Tongue (tissue), 2 donors: ENCODE results near the gene TMEM14A. TPM values are rescaled to one million over a fixed set of nuclear protein-coding genes. Genes with fewer than 3 reads are reported as not detected.
"Not testable (repeated sequence)": the region's sequence is repeated elsewhere in the genome, so short reads cannot be mapped to it uniquely, and the experiment has no call there.

Experiments used
- DNase-seq: peaks from one replicate; pipeline ENCODE4 v3.0.0-alpha.2; 2015
- total RNA-seq: library from RNA; depleted of rRNA; stranded (reverse); fragments of >200 nt; gene quantifications from one replicate; pipeline ENCODE4 v1.2.3, GENCODE V29; 2014

TMEM14A gene
- total RNA-seq, 1 donor from 2014 or later = 25.4 TPM

- DNase-seq = no peak
These were observed 9.4 kb upstream of the TMEM14A start for GRCh38 chr6:52661551-52661950.

GRCh38 chr6:52662031-52662430, 8.9 kb upstream of the TMEM14A start:
- DNase-seq = no peak

DNA sequence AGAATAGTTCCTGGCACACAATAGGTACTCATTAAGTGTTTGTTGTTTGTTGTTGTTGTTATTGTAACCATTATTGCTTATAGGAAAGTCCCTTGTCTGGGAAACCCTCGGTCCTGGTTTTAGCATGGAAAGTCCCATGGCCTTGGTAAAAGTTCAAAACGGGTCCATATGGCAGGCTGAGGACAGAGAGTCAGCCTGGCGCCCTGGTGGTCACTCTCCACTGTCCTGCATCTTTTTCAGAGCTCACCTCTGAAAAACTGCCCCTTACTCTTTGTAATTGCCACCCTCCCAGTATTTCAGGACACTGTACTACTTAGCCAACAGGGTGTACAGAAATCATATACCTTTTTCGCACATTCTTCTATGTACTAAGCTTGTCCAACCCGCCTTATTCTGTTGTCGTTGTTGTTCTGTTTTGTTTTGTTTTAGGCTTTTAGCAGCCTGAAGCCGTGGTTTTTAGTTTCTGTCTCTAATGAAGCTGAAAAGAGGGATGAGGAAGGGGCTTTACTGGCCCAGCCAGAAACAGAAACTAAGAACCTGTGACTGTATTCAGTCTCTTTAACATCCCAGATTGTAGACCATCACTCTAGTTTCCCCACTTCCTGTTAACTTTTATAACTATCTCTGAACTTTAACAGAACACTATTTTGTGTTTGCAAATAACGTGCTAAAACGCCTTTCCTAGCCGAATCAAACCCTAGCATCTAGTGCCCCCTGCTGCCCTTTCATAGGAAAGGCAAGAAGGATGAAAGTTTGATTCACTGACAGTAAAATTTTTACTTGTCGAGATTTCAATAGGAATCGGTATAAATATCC, 7.6 kb upstream of the TMEM14A start:
- DNase-seq = peak; percentile 94

- DNase-seq = no peak
These were observed 7.1 kb upstream of the TMEM14A start for GRCh38 chr6:52663936-52664185.

- peak; percentile 98 for DNase-seq
These were observed 6.5 kb upstream of the TMEM14A start for GRCh38 chr6:52664186-52664990.

- no peak for DNase-seq
These were observed 5.8 kb upstream of the TMEM14A start for GRCh38 chr6:52664991-52665686.

DNA sequence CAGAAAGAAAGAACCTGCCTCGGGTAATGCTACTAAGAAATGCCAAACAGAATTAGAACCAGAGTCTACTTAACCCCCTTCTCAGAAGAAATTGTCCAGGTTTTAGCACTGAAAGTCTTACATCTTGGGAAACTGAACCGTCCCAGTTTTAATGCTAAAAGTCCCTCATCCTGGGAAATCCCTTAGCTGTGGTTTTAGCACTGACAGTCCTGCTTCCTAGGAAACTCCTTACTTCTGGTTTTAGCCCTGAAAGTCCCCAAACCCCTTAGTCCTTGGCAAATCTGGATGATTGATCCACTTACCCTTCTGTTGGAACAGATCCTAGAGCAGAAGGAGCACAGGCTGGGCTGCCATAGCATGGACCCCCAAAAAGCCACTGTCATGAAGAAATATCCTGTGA, 4.8 kb upstream of the TMEM14A start:
- no peak for DNase-seq

DNA sequence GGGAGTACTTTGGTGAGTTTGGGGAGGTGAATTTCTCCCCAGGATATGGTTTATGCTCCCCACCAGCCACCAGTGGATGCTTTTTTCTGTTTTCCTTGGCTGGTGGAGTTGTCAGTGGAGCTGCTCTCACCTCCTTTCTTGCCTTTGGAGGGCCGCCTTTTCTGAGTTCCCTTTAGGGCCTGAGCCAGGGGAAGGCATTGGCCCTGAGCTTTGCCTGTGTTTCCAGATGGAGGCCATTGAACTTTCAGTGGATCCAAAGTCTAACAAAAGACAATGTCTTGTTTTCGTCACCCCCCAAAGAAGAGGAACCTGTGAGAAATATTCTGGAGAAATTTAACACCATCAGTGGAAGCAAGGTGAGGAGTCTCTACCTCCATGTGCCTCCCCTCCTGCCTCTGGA, 4.4 kb upstream of the TMEM14A start:
- no peak for DNase-seq

DNA sequence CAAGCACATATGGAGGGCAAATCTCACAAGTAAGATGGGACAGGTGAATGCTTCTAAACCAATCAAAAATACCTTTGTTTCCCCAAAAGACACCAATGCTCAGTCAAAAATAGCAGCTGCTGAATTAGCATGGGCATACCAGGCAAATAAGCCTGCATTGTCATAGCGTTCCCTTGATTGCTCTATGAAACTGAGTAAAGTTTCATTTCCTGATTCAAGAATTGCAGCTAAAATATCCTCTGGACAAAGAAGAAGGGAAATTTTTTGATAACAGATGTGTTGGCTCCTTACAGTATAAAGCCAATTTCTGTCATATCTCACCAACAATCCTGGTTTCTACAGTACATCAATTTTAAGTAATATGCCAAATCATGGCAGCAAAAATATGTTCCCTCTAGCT, 3.3 kb upstream of the TMEM14A start:
- no peak for DNase-seq

- no peak for DNase-seq
These were observed 763 bp downstream of the TMEM14A start for GRCh38 chr6:52671676-52672075.

GRCh38 chr6:52672412-52673025, 1.6 kb downstream of the TMEM14A start:
- DNase-seq = no peak

DNA sequence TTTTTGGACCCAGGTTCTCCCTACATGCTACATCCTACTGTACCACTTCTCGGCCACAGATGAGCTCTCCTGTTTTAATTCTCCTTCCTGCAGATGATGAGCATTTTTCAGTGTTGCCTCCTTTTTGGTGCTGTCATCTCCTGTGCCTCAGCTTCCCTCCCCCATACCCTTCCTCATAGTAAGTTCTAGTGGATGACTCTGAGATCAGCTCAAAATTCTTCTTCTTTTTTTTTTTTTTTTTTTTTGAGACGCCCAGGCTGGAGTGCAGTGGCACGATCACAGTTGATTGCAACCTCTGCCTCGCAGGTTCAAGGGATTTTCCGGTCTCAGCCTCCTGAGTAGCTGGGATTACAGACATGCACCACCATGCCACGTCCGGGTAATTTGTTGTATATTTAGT, 3.8 kb downstream of the TMEM14A start:
- no peak for DNase-seq

GRCh38 chr6:52675372-52675771, 4.5 kb downstream of the TMEM14A start:
- DNase-seq = no peak

- DNase-seq = not testable (repeated sequence)
These were observed 5.7 kb downstream of the TMEM14A start for GRCh38 chr6:52676631-52677030.

- no peak for DNase-seq
These were observed 10.5 kb downstream of the TMEM14A start for GRCh38 chr6:52681416-52681815.

DNA sequence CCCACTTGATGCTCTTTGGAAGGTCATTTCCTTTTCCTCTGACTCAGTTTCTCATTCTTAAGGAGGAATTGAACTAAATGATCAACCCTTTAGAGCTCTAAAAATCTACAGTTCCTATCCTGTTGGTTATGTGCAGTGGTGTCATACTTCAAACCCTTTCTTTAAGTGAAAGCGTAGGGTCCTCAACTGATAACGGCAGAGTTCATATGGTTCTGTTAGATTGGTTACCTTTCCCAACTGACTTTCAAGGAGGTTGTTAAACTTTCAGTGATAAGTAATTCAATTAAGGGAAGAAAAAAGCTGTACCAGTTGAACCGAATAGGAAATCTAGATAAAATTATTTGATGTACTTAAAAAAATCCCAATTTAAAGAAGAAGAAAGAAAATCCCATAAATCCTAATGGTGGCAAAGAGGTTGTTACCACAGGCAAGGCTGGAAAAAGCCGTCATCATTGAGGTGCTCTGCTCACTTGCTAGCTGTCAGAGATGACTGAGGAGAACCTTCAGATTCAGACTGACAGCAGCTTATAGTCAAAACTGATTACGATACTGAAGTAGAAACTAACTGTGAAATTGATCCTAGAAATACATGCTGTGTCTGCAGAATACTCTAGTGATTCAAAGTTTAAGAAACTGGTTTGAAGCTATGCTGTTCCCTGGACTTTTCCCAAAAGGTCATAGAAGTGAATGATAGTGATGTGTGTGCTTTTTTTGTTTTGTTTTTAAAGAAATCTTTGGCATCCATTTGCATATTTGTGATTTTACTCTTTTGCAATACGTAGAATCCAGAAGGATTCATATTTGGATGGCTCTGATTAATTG, 16.2 kb downstream of the TMEM14A start:
- no peak for DNase-seq

DNA sequence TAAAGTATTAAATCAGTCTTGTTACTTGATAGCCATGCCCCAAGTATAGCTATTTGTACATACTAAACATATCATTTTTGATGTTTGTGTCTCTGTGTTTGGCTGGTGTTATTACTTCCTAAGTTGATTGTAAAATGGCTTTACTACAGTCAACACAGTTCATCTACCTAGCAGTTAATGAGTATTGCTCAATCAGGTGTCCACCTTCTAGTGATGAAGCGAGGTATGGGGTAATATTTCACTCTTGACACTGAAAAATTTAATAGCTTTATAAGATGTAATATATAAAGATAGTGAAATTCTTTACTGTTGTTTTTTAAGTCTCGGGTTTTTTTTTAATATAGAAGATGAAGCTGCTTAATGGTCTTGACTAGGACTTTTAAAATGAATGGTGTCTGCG, 18.9 kb downstream of the TMEM14A start:
- no peak for DNase-seq

DNA sequence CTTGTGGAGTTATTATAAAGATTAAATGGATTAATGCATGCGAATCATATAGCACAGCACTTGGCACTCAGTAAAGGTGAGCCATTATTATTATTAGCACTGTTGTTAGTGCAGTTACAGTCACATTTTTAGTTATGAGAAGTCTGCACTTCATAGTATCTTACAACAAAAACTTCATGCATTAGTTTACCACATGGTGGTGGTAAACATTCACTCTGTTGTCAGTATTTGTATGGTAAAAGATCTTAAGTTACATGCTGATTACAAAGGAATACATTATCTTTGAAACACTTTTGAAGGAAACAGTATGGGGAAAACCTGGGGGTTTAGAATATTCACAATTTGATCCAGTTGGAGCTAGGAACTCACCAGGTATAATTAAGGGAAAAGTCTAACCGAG, 20.8 kb downstream of the TMEM14A start:
- DNase-seq = no peak

GRCh38 chr6:52693773-52694172, 22.9 kb downstream of the TMEM14A start:
- no peak for DNase-seq

DNA sequence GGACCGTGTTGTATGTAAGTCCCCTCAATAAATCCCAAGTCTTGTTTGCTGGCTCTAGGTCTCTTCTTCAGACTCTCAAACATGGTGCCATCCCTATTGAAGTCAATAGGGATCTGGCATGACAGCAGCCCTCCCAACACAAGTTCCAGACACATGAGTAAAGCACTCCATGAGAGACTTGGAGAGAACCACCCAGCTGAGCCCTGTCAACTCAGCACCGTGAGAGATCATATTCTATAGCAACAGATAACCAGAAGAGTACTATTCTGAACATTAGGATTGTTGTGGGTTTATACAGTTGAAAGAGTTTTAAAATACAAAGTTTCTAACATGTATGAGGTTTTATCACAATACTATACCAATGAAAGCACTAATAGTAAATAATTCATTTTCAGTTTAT, 23.5 kb downstream of the TMEM14A start:
- DNase-seq = no peak

DNA sequence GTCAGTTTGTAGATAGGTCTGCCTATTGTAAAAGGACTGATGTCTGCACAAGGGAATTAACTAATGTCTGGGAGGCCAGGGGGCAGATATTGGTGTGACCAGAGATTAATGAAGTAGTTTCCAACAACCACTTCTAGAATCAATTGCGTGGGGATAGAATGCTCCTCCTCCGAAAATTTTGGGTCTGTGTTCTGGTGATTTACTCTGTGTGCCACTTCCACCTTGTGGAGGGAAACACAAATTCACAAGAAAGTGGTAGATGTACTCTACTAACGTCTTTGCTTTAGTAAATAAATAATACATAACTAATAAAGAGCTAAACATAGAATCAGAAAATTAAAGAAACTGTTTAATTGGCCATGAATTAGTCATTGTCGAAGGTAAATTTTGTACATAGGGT, 25.5 kb downstream of the TMEM14A start:
- no peak for DNase-seq

DNA sequence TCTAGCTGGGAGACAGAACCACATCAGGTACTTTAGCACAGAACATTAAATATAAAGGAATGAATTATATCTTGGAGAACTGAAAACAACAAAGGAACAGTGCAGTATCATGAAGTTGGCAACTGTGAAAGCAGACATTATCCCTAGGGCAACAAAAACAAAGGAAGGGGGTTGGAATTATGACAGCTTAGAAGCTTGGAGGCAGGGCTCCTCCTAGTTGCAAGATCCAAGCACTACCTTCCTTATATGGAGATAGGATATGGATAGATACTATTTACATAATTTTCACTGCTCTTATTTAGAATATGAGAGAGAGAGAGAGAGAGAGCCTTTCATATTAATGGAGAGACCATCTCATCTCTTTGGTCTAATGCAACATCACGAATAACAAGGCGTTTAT, 27.0 kb downstream of the TMEM14A start:
- DNase-seq = no peak
